22Rv1 (cell line): ENCODE data around the gene MT3.

Experiments used
- ZFX ChIP-seq: fragments of 450-650 bp; IDR thresholded peaks from 2 replicates; pipeline ENCODE4 v1.6.1; 2017; ENCODE audit warnings: antibody characterized with exemption, borderline replicate concordance
- TF ChIP-seq, protein P1 (sequence below): fragments of 450-650 bp; IDR thresholded peaks from 2 replicates; pipeline ENCODE4 v1.5.1; 2017; ENCODE audit warnings: mild to moderate bottlenecking

DNA sequence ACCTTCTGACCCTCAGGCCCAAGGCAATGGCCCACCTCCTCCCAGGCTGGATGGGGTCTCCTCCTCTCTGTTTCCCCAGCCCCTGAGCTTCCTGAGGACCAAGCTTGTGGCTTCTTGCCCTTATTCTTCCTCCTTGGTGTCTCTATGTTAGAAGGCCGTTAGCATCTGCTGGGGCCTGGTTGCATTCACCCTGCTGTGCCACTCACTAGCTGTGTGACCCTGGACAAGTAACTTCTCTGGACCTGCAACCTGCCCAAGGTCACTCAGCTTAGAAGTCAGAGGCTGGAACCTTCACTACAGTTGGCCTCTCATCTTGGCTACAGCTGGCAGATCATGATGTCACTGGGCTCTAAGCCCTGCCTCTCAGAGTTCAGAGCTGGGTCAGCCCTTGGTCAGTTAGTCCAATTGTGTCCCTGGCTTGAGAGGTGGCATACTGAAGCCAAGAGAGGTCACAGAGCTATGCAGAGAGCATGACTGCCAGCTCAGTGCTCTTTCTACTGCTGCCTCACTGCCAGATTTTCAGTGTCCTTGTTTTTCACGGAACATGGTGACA, 22.0 kb downstream of the MT3 start:
- TF ChIP-seq, protein P1, sequence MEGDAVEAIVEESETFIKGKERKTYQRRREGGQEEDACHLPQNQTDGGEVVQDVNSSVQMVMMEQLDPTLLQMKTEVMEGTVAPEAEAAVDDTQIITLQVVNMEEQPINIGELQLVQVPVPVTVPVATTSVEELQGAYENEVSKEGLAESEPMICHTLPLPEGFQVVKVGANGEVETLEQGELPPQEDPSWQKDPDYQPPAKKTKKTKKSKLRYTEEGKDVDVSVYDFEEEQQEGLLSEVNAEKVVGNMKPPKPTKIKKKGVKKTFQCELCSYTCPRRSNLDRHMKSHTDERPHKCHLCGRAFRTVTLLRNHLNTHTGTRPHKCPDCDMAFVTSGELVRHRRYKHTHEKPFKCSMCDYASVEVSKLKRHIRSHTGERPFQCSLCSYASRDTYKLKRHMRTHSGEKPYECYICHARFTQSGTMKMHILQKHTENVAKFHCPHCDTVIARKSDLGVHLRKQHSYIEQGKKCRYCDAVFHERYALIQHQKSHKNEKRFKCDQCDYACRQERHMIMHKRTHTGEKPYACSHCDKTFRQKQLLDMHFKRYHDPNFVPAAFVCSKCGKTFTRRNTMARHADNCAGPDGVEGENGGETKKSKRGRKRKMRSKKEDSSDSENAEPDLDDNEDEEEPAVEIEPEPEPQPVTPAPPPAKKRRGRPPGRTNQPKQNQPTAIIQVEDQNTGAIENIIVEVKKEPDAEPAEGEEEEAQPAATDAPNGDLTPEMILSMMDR = no peak
- no peak for TF ChIP-seq ZFX
